Left lung (tissue), 10 donors: ENCODE results near the gene PGM2. TPM values are rescaled to one million over a fixed set of nuclear protein-coding genes. Genes with fewer than 3 reads are reported as not detected.
A peak's percentile ranks its signal among the peaks of the same experiment; 100 is the strongest.
"Not testable (repeated sequence)": the region's sequence is repeated elsewhere in the genome, so short reads cannot be mapped to it uniquely, and the experiment has no call there.

ENCODE experiments used
- ATAC-seq: fragments of 200-7000 bp; cut with Tn5 transposase; one replicate; pipeline ENCODE4 v1.9.1; 2020; ENCODE audit warnings: moderate library complexity
- DNase-seq, 4 donors: peaks; one replicate each; pipeline ENCODE4 v3.0.0-alpha.2; 2013 to 2020
- H3K27ac ChIP-seq, 2 donors: fragments of 200-600 bp; sonication (generic) in 1 of 2; one replicate each; pipeline versions ENCODE4 v1.5.0 to v1.8.0; 2020 to 2021
- H3K27me3 ChIP-seq, 2 donors: fragments of 200-600 bp; sonication (generic) in 1 of 2; one replicate each; pipeline versions ENCODE4 v1.5.0 to v1.8.0; 2020 to 2021
- H3K36me3 ChIP-seq, 2 donors: fragments of 200-600 bp; sonication (generic) in 1 of 2; one replicate each; pipeline versions ENCODE4 v1.5.0 to v1.8.0; 2020 to 2021
- H3K4me1 ChIP-seq, 2 donors: fragments of 200-600 bp; one replicate each; pipeline ENCODE4 v1.8.0; 2021
- H3K4me3 ChIP-seq, 2 donors: fragments of 200-600 bp; sonication (generic) in 1 of 2; one replicate each; pipeline versions ENCODE4 v1.5.0 to v1.8.0; 2020 to 2021; ENCODE audit warnings: mild to moderate bottlenecking in 1 of 2
- H3K9me3 ChIP-seq, 2 donors: fragments of 200-600 bp; sonication (generic) in 1 of 2; one replicate each; pipeline versions ENCODE4 v1.5.0 to v1.8.0; 2020 to 2021
- intact Hi-C, 2 donors: fragments of 100-400 bp; cut with DNase I; formaldehyde crosslinking; loops; one replicate each; pipeline versions ENCODE4 v1.11.2 to v1.14.2; 2022
- polyA plus RNA-seq, 6 donors: library from polyadenylated mRNA; unstranded; fragments of 120-200 nt; gene quantifications; one replicate each; pipeline ENCODE4 v1.2.1, GENCODE V29; 2013; ENCODE audit not compliant: insufficient read length in 6 of 6
- total RNA-seq, 2 donors: library from RNA; stranded (reverse); fragmentation: NEBNext Ultra II Directional; extraction: Animal tissue kit (Norgen Biotek cat#: 25700); gene quantifications; one replicate each; pipeline ENCODE4 v1.2.1, GENCODE V29; 2021
- TF ChIP-seq, protein P1 (sequence below), 2 donors: fragments of 200-600 bp; sonication (generic) in 1 of 2; IDR thresholded peaks; one replicate each; pipeline versions ENCODE4 v1.5.0 to v1.8.0; 2021; ENCODE audit warnings: antibody characterized with exemption in 2 of 2
- donor health status: DM: no; HTN: yes; CAD: no.
- donor health status: DM: no; HTN: no; CAD: no.

Gene PGM2
- total and polyA plus RNA-seq, 8 donors, result 23.0 to 30.2 (median 27.2) TPM

DNA sequence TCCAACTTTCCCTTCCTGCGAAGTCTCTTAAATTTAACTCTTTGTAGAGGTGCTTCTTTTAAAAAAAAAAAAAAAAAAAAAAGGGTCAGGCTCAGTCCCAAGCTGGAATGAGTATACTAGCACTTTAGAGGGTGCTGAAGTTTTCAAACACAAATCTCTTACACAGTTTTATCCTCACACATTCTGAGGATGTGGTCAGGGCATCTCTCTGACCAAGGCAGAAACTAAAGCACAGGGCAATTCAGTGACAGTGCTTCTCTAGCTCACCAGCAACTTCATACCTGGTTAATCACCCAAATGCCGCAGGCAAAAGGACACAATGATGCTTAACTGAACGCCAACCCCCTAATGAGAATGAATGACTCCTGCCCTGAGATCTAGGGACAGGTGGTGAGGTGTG, 9.8 kb upstream of the PGM2 start:
- H3K9me3 ChIP-seq, result no peaks in the 10 kb centered on the region
- TF ChIP-seq, protein P1, sequence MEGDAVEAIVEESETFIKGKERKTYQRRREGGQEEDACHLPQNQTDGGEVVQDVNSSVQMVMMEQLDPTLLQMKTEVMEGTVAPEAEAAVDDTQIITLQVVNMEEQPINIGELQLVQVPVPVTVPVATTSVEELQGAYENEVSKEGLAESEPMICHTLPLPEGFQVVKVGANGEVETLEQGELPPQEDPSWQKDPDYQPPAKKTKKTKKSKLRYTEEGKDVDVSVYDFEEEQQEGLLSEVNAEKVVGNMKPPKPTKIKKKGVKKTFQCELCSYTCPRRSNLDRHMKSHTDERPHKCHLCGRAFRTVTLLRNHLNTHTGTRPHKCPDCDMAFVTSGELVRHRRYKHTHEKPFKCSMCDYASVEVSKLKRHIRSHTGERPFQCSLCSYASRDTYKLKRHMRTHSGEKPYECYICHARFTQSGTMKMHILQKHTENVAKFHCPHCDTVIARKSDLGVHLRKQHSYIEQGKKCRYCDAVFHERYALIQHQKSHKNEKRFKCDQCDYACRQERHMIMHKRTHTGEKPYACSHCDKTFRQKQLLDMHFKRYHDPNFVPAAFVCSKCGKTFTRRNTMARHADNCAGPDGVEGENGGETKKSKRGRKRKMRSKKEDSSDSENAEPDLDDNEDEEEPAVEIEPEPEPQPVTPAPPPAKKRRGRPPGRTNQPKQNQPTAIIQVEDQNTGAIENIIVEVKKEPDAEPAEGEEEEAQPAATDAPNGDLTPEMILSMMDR (IDR thresholded peaks at IDR 0.05), result no peak
- intact Hi-C loops, result no loop called here
- no peak overlapping the region for H3K27ac ChIP-seq
- peaks cover 0 to 4% of the 10 kb centered on the region in 2 donors for H3K4me1 ChIP-seq
- H3K27me3 ChIP-seq, result no peaks in the 10 kb centered on the region
- ATAC-seq (no peak), DNase-seq (no peak)
- H3K4me3 ChIP-seq, result no peak overlapping the region
- no peaks in the 10 kb centered on the region for H3K36me3 ChIP-seq

- intact Hi-C loops, result no loop called here
- ATAC-seq (no peak), DNase-seq (no peak)
- no peaks in the 10 kb centered on the region for H3K36me3 ChIP-seq
- peaks cover 3 to 4% of the 10 kb centered on the region in 2 donors for H3K4me1 ChIP-seq
- H3K27ac ChIP-seq, result no peak overlapping the region
- H3K4me3 ChIP-seq, result no peak overlapping the region
- TF ChIP-seq, protein P1 (IDR thresholded peaks at IDR 0.05), result no peak
- no peaks in the 10 kb centered on the region for H3K27me3 ChIP-seq
- no peaks in the 10 kb centered on the region for H3K9me3 ChIP-seq
Measured at GRCh38 chr4:37818752-37819151, 7.7 kb upstream of the PGM2 start.

DNA sequence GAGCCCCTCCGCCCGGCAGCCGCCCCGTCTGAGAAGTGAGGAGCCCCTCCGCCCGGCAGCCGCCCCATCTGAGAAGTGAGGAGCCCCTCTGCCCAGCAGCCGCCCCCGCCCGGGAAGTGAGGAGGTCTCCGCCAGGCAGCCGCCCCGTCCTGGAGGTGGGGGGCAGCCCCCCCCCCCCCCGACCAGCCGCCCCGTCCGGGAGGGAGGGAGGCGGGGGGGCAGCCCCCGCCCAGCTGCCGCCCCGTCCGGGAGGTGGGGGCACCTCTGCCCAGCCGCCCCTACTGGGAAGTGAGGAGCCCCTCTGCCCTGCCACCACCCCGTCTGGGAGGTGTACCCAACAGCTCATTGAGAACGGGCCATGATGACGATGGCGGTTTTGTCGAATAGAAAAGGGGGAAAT, 6.0 kb upstream of the PGM2 start:
- H3K4me1 ChIP-seq, H3K27ac ChIP-seq, H3K27me3 ChIP-seq, intact Hi-C loops, H3K4me3 ChIP-seq, DNase-seq, H3K36me3 ChIP-seq, ATAC-seq, H3K9me3 ChIP-seq: not testable (repeated sequence)

DNA sequence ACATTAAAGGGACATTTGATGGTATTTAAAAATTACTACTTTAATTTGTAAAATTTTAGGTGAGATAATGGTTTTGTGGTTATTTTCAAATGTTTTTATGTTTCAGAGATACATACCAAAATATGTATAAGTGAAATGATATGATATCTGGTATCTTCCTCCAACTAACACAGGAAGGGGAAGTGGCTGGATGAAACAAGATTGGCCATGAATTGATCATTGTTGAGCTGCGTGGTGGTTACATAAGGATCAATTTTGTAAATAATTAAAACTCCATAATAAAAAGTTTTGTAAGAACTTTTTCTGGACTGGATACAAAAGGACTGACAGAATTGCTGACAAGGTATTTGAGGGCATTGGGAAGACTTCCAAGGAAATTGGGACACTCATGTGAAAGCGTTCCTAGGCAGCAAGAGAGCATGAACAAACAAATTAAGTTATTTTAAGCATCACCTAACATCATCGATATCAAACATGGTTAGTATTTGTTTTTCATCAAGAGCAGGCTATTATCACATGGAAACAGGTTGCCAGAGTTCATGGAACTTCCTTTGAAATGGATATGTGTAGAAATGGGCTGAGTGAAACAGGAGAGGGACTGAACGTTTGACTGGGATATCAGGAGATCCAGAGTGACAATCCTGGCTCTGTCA, 4.4 kb upstream of the PGM2 start:
- H3K9me3 ChIP-seq, result no peaks in the 10 kb centered on the region
- no peaks in the 10 kb centered on the region for H3K36me3 ChIP-seq
- no peaks in the 10 kb centered on the region for H3K27me3 ChIP-seq
- TF ChIP-seq, protein P1 (IDR thresholded peaks at IDR 0.05), result no peak
- intact Hi-C loops, result no loop called here
- H3K4me1 ChIP-seq, result peaks cover under 1 to 3% of the 10 kb centered on the region in 2 donors
- ATAC-seq, result peak; percentile 9
- DNase-seq, result peak in 1 of 4 donors; percentile 53
- no peak overlapping the region for H3K27ac ChIP-seq
- no peak overlapping the region for H3K4me3 ChIP-seq

DNA sequence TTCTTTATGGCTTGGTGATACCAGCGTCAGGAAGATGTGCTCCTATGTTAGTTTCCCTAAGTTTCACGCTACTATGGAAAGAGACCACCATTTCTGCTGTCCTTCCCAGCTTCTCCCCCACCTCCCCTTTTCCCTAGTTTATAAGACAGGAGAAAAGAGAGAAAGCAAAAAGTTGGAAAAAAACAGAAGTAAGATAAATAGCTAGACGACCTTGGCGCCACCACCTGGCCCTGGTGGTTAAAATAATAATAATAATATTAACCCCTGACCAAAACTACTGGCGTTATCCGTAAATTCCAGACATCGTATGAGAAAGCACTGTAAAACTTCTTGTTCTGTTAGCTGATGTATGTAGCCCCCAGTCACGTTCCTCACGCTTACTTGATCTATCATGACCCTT, 985 bp upstream of the PGM2 start:
- H3K4me1 ChIP-seq, result peaks cover 8 to 22% of the 10 kb centered on the region in 2 donors
- H3K9me3 ChIP-seq, H3K36me3 ChIP-seq, H3K27me3 ChIP-seq, ATAC-seq, intact Hi-C loops: not testable (repeated sequence)
- peak overlapping the region; percentile 73 to 94 for H3K4me3 ChIP-seq
- H3K27ac ChIP-seq, result peak overlapping the region; percentile 81 to 85
- DNase-seq, result peak in 2 of 4 donors; percentile 7 to 14

DNA sequence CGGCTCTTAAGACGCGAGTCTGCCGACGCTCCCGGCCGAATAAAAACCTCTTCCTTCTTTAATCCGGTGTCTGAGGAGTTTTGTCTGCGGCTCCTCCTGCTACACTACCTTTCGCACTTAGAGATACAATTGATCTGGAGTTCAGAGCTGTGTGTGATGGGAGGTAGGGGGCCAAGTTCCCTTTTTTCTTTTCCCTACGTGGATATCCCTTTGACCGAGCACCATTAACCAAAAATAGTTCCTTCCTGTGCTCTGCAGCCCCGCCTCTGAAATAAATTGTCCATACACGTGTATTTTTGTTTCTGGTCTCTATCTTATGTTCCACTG, 555 bp upstream of the PGM2 start:
- Histone ChIP-seq H3K27me3 (no peaks in the 10 kb centered on the region), H3K36me3 (peaks cover 0 to 9% of the 10 kb centered on the region in 2 donors), H3K9me3 (no peaks in the 10 kb centered on the region), H3K4me3 (peak overlapping the region; percentile 73 to 94), H3K4me1 (peaks cover 8 to 22% of the 10 kb centered on the region in 2 donors), H3K27ac (peak overlapping the region; percentile 81 to 85)
- TF ChIP-seq, protein P1 (IDR thresholded peaks at IDR 0.05), result no peak
- DNase-seq (no peak), ATAC-seq (peak; percentile 29)
- intact Hi-C loops, result no loop called here
